Measurements from ENCODE around the gene ACTN1.
A peak's percentile ranks its signal among the peaks of the same experiment; 100 is the strongest.

The ACTN1 gene

GRCh38 chr14:68931474-68932051, 47.5 kb downstream of the ACTN1 start:
- DNase-seq = no peak

GRCh38 chr14:68931063-68931462, 48.0 kb downstream of the ACTN1 start:
- no peak for DNase-seq

- no peak for DNase-seq
These were observed 49.3 kb downstream of the ACTN1 start for GRCh38 chr14:68929623-68930307.

GRCh38 chr14:68928770-68929550, 50.1 kb downstream of the ACTN1 start:
- no peak for DNase-seq

- DNase-seq = no peak
These were observed 51.0 kb downstream of the ACTN1 start for GRCh38 chr14:68927956-68928675.

GRCh38 chr14:68927089-68927488, 52.0 kb downstream of the ACTN1 start:
- DNase-seq = no peak

GRCh38 chr14:68926236-68926635, 52.9 kb downstream of the ACTN1 start:
- DNase-seq = no peak

GRCh38 chr14:68925373-68925772, 53.7 kb downstream of the ACTN1 start:
- no peak for DNase-seq

- DNase-seq = no peak
These were observed 54.6 kb downstream of the ACTN1 start for GRCh38 chr14:68924186-68925158.

- no peak for DNase-seq
These were observed 56.2 kb downstream of the ACTN1 start for GRCh38 chr14:68922886-68923285.

- no peak for DNase-seq
These were observed 56.9 kb downstream of the ACTN1 start for GRCh38 chr14:68922201-68922621.

GRCh38 chr14:68921666-68922065, 57.4 kb downstream of the ACTN1 start:
- no peak for DNase-seq

GRCh38 chr14:68921049-68921448, 58.1 kb downstream of the ACTN1 start:
- DNase-seq = no peak

GRCh38 chr14:68919129-68919927, 59.8 kb downstream of the ACTN1 start:
- DNase-seq = no peak

- no peak for DNase-seq
These were observed 60.5 kb downstream of the ACTN1 start for GRCh38 chr14:68918612-68919011.

GRCh38 chr14:68916358-68916941, 62.7 kb downstream of the ACTN1 start:
- DNase-seq = no peak

GRCh38 chr14:68913516-68913915, 65.6 kb downstream of the ACTN1 start:
- no peak for DNase-seq

- DNase-seq = peak; percentile 62 to 88 (median 82)
These were observed 67.4 kb downstream of the ACTN1 start for GRCh38 chr14:68911594-68912227.

GRCh38 chr14:68910540-68910939, 68.6 kb downstream of the ACTN1 start:
- no peak for DNase-seq

GRCh38 chr14:68908803-68909202, 70.3 kb downstream of the ACTN1 start:
- DNase-seq = no peak
